Colonic mucosa (tissue), 4 donors: ENCODE results near the gene ARID3C. TPM values are rescaled to one million over a fixed set of nuclear protein-coding genes. Genes with fewer than 3 reads are reported as not detected.

Source experiments
- DNase-seq: peaks from one replicate; pipeline ENCODE4 v3.0.0-alpha.2; 2020
- H3K27ac ChIP-seq: fragments of 200-600 bp; one replicate; pipeline ENCODE4 v1.8.0; 2021
- H3K27me3 ChIP-seq: fragments of 200-600 bp; one replicate; pipeline ENCODE4 v1.8.0; 2021
- H3K36me3 ChIP-seq: fragments of 200-600 bp; one replicate; pipeline ENCODE4 v1.8.0; 2021
- H3K4me1 ChIP-seq: fragments of 200-600 bp; one replicate; pipeline ENCODE4 v1.8.0; 2021; ENCODE audit warnings: mild to moderate bottlenecking
- H3K4me3 ChIP-seq: fragments of 200-600 bp; one replicate; pipeline ENCODE4 v1.8.0; 2021
- H3K9ac ChIP-seq, 2 donors: one replicate each; pipeline ENCODE4 v1.7.0; 2013; ENCODE audit warnings: control low read depth in 2 of 2, low read depth in 2 of 2, low read length in 2 of 2
- H3K9me3 ChIP-seq: fragments of 200-600 bp; one replicate; pipeline ENCODE4 v1.8.0; 2021
- CTCF ChIP-seq: fragments of 200-600 bp; IDR thresholded peaks from one replicate; pipeline ENCODE4 v1.8.0; 2022; ENCODE audit warnings: antibody characterized with exemption, mild to moderate bottlenecking
- intact Hi-C: fragments of 100-400 bp; cut with DNase I; formaldehyde crosslinking; loops from one replicate; pipeline ENCODE4 v1.14.1; 2022
- total RNA-seq, 2 donors: library from RNA; stranded (reverse); fragmentation: NEBNext Ultra II Directional in 1 of 2; extraction: Animal tissue kit (Norgen Biotek cat#: 25700) in 1 of 2; gene quantifications; one replicate each; pipeline ENCODE4 v1.2.1, GENCODE V29; 2021
- donor health status: healthy.
- donor health status: DM: no; HTN: no; CAD: no.
- donor health status: DM: no; HTN: no; CAD: no.

The ARID3C gene
- total RNA-seq, 2 donors from 2014 or later = not detected

- Histone ChIP-seq H3K36me3 (no peaks in the 10 kb centered on the region), H3K4me3 (peak within 1 kb of the TSS; percentile 91), H3K27me3 (no peaks in the 10 kb centered on the region), H3K9ac (peak within 1 kb of the TSS; percentile 79 to 97), H3K27ac (peak within 1 kb of the TSS; percentile 82), H3K9me3 (no peaks in the 10 kb centered on the region), H3K4me1 (no peaks in the 10 kb centered on the region)
- intact Hi-C loops = no loop called here
- no peak for TF ChIP-seq CTCF
- DNase-seq = peak; percentile 97
Measured at GRCh38 chr9:34637356-34638137, 8.7 kb upstream of the ARID3C start, which contains the start of gene SIGMAR1. TSS of gene SIGMAR1 (minus strand) at chr9:34637787. CDS start at chr9:34637697, 90 bp downstream.

GRCh38 chr9:34636791-34637355 lies 8.0 kb upstream of the ARID3C start:
- peak overlapping the region; percentile 91 for H3K4me3 ChIP-seq
- DNase-seq = no peak
- H3K27ac ChIP-seq = peak overlapping the region; percentile 82
- H3K9me3 ChIP-seq = no peaks in the 10 kb centered on the region
- H3K36me3 ChIP-seq = no peaks in the 10 kb centered on the region
- TF ChIP-seq CTCF = no peak
- no peaks in the 10 kb centered on the region for H3K27me3 ChIP-seq
- no peaks in the 10 kb centered on the region for H3K4me1 ChIP-seq
- intact Hi-C loops = no loop called here
- H3K9ac ChIP-seq = peak overlapping the region; percentile 79 to 97

GRCh38 chr9:34635556-34635955 lies 6.7 kb upstream of the ARID3C start:
- no peaks in the 10 kb centered on the region for H3K27me3 ChIP-seq
- intact Hi-C loops = no loop called here
- H3K9me3 ChIP-seq = no peaks in the 10 kb centered on the region
- no peak for DNase-seq
- no peaks in the 10 kb centered on the region for H3K4me1 ChIP-seq
- no peaks in the 10 kb centered on the region for H3K36me3 ChIP-seq
- no peak overlapping the region for H3K9ac ChIP-seq
- no peak overlapping the region for H3K27ac ChIP-seq
- no peak for TF ChIP-seq CTCF
- H3K4me3 ChIP-seq = no peak overlapping the region

GRCh38 chr9:34634551-34635248 lies 5.8 kb upstream of the ARID3C start:
- Histone ChIP-seq H3K27ac (no peak overlapping the region), H3K9me3 (no peaks in the 10 kb centered on the region), H3K36me3 (no peaks in the 10 kb centered on the region), H3K9ac (no peak overlapping the region), H3K4me3 (no peak overlapping the region), H3K4me1 (no peaks in the 10 kb centered on the region), H3K27me3 (peaks cover 4% of the 10 kb centered on the region)
- no peak for DNase-seq
- no peak for TF ChIP-seq CTCF
- intact Hi-C loops = no loop called here

- peak; percentile 79 for TF ChIP-seq CTCF
- intact Hi-C loops = no loop called here
Measured at GRCh38 chr9:34633851-34634550, 5.1 kb upstream of the ARID3C start.

More at GRCh38 chr9:34633851-34634550, 5.1 kb upstream of the ARID3C start:
- H3K36me3 ChIP-seq = no peaks in the 10 kb centered on the region
- DNase-seq = peak; percentile 72
- no peak overlapping the region for H3K27ac ChIP-seq
- no peak overlapping the region for H3K9ac ChIP-seq
- no peaks in the 10 kb centered on the region for H3K9me3 ChIP-seq
- H3K4me3 ChIP-seq = no peak overlapping the region
- no peaks in the 10 kb centered on the region for H3K4me1 ChIP-seq
- peaks cover 11% of the 10 kb centered on the region for H3K27me3 ChIP-seq
